ENCODE results near the gene SFTA2. TPM values are rescaled to one million over a fixed set of nuclear protein-coding genes. Genes with fewer than 3 reads are reported as not detected.
A peak's percentile ranks its signal among the peaks of the same experiment; 100 is the strongest.

SFTA2 gene
- total and polyA plus RNA-seq, 9 of the 15 experiments (the other 6 are each of a cell fraction or from before 2014, with no cell fraction given): not detected

GRCh38 chr6:30884521-30885480 lies 47.2 kb downstream of the SFTA2 start (continued):
- TF ChIP-seq TSHZ1 (CRISPR knock-in tag; IDR thresholded peaks at IDR 0.05) (no peak), RERE (CRISPR knock-in tag; IDR thresholded peaks at IDR 0.05; ENCODE audit: borderline replicate concordance) (peak; percentile 52; the same call in 1 of the 2 replicates), ZNF76 (CRISPR knock-in tag; IDR thresholded peaks at IDR 0.05; ENCODE audit: borderline replicate concordance) (no peak), RBFOX2 (IDR thresholded peaks at IDR 0.05; ENCODE audit: low read depth, low read length) (peak; percentile 22; the same call in 1 of the 2 replicates)

Data from K562 (cell line).